Sigmoid colon (tissue), 4 donors: ENCODE results near the gene SLC7A6.

Experiments
- EP300 ChIP-seq, 4 donors: sonication (generic); formaldehyde crosslinking; IDR thresholded peaks; one replicate each; pipeline ENCODE4 v1.6.1; 2017; ENCODE audit warnings: antibody characterized with exemption in 4 of 4
- POLR2A ChIP-seq, 2 donors: fragments of 450-650 bp; IDR thresholded peaks; one replicate each; pipeline ENCODE4 v1.6.1; 2016; ENCODE audit warnings: antibody characterized with exemption in 2 of 2, mild to moderate bottlenecking in 2 of 2, moderate library complexity in 2 of 2
- POLR2AphosphoS5 ChIP-seq, 4 donors: sonication (generic); formaldehyde crosslinking; IDR thresholded peaks; one replicate each; pipeline ENCODE4 v1.6.1; 2017; ENCODE audit warnings: antibody characterized with exemption in 4 of 4
- TF ChIP-seq, protein P1 (sequence below), 4 experiments: fragments of 450-650 bp in 3 of 4; fragments of 200-600 bp in 1 of 4; IDR thresholded peaks; one replicate each; pipeline ENCODE4 v1.5.1; 2016 to 2019; ENCODE audit warnings: antibody characterized with exemption in 4 of 4, mild to moderate bottlenecking in 3 of 4, moderate library complexity in 2 of 4

DNA sequence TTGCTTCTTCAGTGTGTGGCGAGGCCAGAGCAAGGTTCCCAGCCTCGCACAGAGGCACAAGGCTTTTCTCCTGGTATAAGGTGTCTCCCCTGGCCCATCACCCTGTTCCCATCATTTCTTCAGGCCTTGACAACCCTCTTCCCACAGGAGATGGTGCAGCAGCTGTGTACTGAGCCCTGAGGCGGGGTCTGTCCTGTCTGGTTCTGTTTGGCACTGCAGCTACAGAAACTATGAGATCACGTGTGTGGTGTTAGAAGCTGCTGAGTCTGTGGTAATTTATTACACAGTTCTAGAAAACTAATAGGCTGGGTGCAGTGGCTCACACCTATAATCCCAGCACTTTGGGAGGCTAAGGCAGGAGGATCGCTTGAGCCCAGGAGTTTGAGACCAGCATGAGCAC lies 11.9 kb upstream of the SLC7A6 start:
- TF ChIP-seq, protein P1, sequence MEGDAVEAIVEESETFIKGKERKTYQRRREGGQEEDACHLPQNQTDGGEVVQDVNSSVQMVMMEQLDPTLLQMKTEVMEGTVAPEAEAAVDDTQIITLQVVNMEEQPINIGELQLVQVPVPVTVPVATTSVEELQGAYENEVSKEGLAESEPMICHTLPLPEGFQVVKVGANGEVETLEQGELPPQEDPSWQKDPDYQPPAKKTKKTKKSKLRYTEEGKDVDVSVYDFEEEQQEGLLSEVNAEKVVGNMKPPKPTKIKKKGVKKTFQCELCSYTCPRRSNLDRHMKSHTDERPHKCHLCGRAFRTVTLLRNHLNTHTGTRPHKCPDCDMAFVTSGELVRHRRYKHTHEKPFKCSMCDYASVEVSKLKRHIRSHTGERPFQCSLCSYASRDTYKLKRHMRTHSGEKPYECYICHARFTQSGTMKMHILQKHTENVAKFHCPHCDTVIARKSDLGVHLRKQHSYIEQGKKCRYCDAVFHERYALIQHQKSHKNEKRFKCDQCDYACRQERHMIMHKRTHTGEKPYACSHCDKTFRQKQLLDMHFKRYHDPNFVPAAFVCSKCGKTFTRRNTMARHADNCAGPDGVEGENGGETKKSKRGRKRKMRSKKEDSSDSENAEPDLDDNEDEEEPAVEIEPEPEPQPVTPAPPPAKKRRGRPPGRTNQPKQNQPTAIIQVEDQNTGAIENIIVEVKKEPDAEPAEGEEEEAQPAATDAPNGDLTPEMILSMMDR (IDR thresholded peaks at IDR 0.05), result no peak
- no peak for TF ChIP-seq POLR2AphosphoS5 (IDR thresholded peaks at IDR 0.05)
- TF ChIP-seq POLR2A (IDR thresholded peaks at IDR 0.05), result no peak
- TF ChIP-seq EP300 (IDR thresholded peaks at IDR 0.05), result no peak
